Measurements from ENCODE around the gene ANK3.

Gene ANK3

GRCh38 chr10:60130130-60130579 is 259.5 kb downstream of the ANK3 start:
- DNase-seq, result peak; percentile 6

- DNase-seq, result no peak
These were observed 263.8 kb downstream of the ANK3 start for GRCh38 chr10:60125895-60126294.

- no peak for DNase-seq
These were observed 265.1 kb downstream of the ANK3 start for GRCh38 chr10:60124536-60124935.

GRCh38 chr10:60123668-60124067 is 266.0 kb downstream of the ANK3 start:
- no peak for DNase-seq

- no peak for DNase-seq
These were observed 266.5 kb downstream of the ANK3 start for GRCh38 chr10:60123172-60123571.

- no peak for DNase-seq
These were observed 267.5 kb downstream of the ANK3 start for GRCh38 chr10:60122190-60122589.

- no peak for DNase-seq
These were observed 274.7 kb downstream of the ANK3 start for GRCh38 chr10:60114765-60115586.

GRCh38 chr10:60110739-60111138 is 278.9 kb downstream of the ANK3 start:
- DNase-seq, result no peak

- no peak for DNase-seq
These were observed 282.2 kb downstream of the ANK3 start for GRCh38 chr10:60107308-60107976.

GRCh38 chr10:60105295-60105695 is 284.4 kb downstream of the ANK3 start:
- DNase-seq, result no peak

GRCh38 chr10:60101821-60102220 is 287.9 kb downstream of the ANK3 start:
- no peak for DNase-seq

GRCh38 chr10:60099998-60100747 is 289.5 kb downstream of the ANK3 start:
- DNase-seq, result no peak

GRCh38 chr10:60098677-60099601 is 290.7 kb downstream of the ANK3 start:
- DNase-seq, result no peak

- no peak for DNase-seq
These were observed 292.7 kb downstream of the ANK3 start for GRCh38 chr10:60096761-60097513.

- DNase-seq, result no peak
These were observed 296.4 kb downstream of the ANK3 start for GRCh38 chr10:60093317-60093716.

GRCh38 chr10:60086862-60087261 is 302.8 kb downstream of the ANK3 start:
- no peak for DNase-seq

GRCh38 chr10:60086421-60086820 is 303.3 kb downstream of the ANK3 start:
- DNase-seq, result no peak

GRCh38 chr10:60082744-60083344 is 306.8 kb downstream of the ANK3 start:
- DNase-seq, result no peak

GRCh38 chr10:60082341-60082740 is 307.3 kb downstream of the ANK3 start:
- no peak for DNase-seq

GRCh38 chr10:60073781-60074656 is 315.7 kb downstream of the ANK3 start:
- DNase-seq, result no peak
